ENCODE data around the gene TEC. TPM values are rescaled to one million over a fixed set of nuclear protein-coding genes. Genes with fewer than 3 reads are reported as not detected.
A peak's percentile ranks its signal among the peaks of the same experiment; 100 is the strongest.

TEC gene
- total and polyA plus RNA-seq, 2 experiments from 2014 or later: not detected

DNA sequence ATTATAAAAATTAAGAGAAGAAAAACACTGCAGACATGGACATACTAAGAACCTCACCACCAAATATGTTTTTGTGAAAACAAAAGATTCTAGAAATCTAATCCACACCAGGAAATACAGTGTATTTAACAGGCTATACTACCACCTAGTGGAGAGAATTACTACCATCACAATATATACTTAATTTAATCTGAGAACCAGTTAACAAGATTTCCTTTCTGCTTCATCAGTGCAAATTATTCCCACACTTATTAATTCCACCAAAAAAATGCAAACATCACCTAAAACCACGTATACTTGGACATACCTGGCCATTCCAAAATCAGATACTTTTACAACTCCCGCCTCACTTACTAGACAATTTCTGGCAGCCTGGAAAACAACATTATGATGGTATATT, 128.6 kb downstream of the TEC start:
- in situ Hi-C loops (cut with MboI): no loop called here
- no peak overlapping the region for H3K4me2 ChIP-seq (ENCODE audit: unreplicated experiment)
- no peak overlapping the region for H3K9ac ChIP-seq
- peaks cover 4% of the 10 kb centered on the region; the same call in 1 of the 2 replicates for H3K27me3 ChIP-seq (replicated peaks; ENCODE audit: insufficient read depth)
- no peak overlapping the region for H3K4me3 ChIP-seq
- H3F3A ChIP-seq (ENCODE audit: insufficient read depth): no peaks in the 10 kb centered on the region
- no peaks in the 10 kb centered on the region for H3K36me3 ChIP-seq (ENCODE audit: low read depth)
- DNase-seq: peak; percentile 64
- no peaks in the 10 kb centered on the region for H3K79me2 ChIP-seq (ENCODE audit: insufficient read depth)
- H3K9me3 ChIP-seq (ENCODE audit: low read depth): no peaks in the 10 kb centered on the region
- no peaks in the 10 kb centered on the region for H3K9me2 ChIP-seq (ENCODE audit: insufficient read depth)
- no peak overlapping the region for H3K27ac ChIP-seq
- TF ChIP-seq EZH2 (IDR thresholded peaks at IDR 0.05; ENCODE audit: insufficient read depth, poor library complexity, severe bottlenecking): no peak
- TF ChIP-seq EZH2phosphoT487 (IDR thresholded peaks at IDR 0.05; ENCODE audit: insufficient read depth, low read depth): no peak
- H3K4me1 ChIP-seq (ENCODE audit: insufficient read depth): no peaks in the 10 kb centered on the region
- H2AFZ ChIP-seq: no peak overlapping the region
- 48 to 50% methylated on average over 2 of the region's 2 CpGs for WGBS, 2 experiments (ENCODE audit: low coverage in 1 of 2, low lambda C conversion rate in 2 of 2, missing lambda C conversion rate in 2 of 2)
- H4K20me1 ChIP-seq (ENCODE audit: insufficient read depth): no peaks in the 10 kb centered on the region

GRCh38 chr4:48139691-48140090, 129.9 kb downstream of the TEC start:
- H2AFZ ChIP-seq: no peak overlapping the region
- peak; percentile 45 for DNase-seq
- in situ Hi-C loops (cut with MboI): no loop called here

DNA sequence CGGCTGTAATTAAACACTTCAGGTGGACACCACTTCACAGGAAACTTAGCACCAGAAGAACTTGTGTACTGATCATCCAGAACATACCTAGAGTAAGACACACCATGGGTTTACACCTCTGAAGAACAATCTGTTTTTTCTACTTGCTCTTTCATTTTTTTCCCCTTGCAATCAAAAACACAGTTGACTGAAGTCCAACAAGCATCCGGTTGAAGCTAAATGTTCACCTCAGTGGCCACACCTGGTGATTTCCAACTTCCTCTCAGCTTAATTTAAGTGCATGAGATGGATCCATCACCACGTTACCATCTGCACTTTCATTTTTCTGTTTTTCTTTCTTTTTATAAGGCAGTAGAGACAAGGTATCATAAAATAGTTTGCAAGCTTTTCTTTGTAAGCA, 130.7 kb downstream of the TEC start:
- H3K4me3 ChIP-seq: no peak overlapping the region
- H3K9me2 ChIP-seq (ENCODE audit: insufficient read depth): no peaks in the 10 kb centered on the region
- no peak overlapping the region for H3K4me2 ChIP-seq (ENCODE audit: unreplicated experiment)
- 77 to 81% methylated on average over 3 of the region's 3 CpGs for WGBS, 2 experiments (ENCODE audit: low coverage in 1 of 2, low lambda C conversion rate in 2 of 2, missing lambda C conversion rate in 2 of 2)
- H3K79me2 ChIP-seq (ENCODE audit: insufficient read depth): no peaks in the 10 kb centered on the region
- H3K9ac ChIP-seq: no peak overlapping the region
- TF ChIP-seq EZH2phosphoT487 (IDR thresholded peaks at IDR 0.05; ENCODE audit: insufficient read depth, low read depth) (no peak), EZH2 (IDR thresholded peaks at IDR 0.05; ENCODE audit: insufficient read depth, poor library complexity, severe bottlenecking) (no peak)
- in situ Hi-C loops (cut with MboI): no loop called here
- no peak overlapping the region for H3K27ac ChIP-seq
- no peaks in the 10 kb centered on the region for H4K20me1 ChIP-seq (ENCODE audit: insufficient read depth)
- no peak overlapping the region for H2AFZ ChIP-seq
- DNase-seq: no peak
- no peaks in the 10 kb centered on the region for H3F3A ChIP-seq (ENCODE audit: insufficient read depth)
- H3K9me3 ChIP-seq (ENCODE audit: low read depth): no peaks in the 10 kb centered on the region
- H3K27me3 ChIP-seq (replicated peaks; ENCODE audit: insufficient read depth): 0 out of 2 replicates have a peak, but pooled peaks cover 4% of the 10 kb centered on the region
- no peaks in the 10 kb centered on the region for H3K36me3 ChIP-seq (ENCODE audit: low read depth)
- H3K4me1 ChIP-seq (ENCODE audit: insufficient read depth): no peaks in the 10 kb centered on the region

More at GRCh38 chr4:48139691-48140090, 129.9 kb downstream of the TEC start:
- Histone ChIP-seq H4K20me1 (ENCODE audit: insufficient read depth) (no peaks in the 10 kb centered on the region), H3K79me2 (ENCODE audit: insufficient read depth) (no peaks in the 10 kb centered on the region), H3K4me2 (ENCODE audit: unreplicated experiment) (no peak overlapping the region), H3K27ac (no peak overlapping the region), H3K36me3 (ENCODE audit: low read depth) (no peaks in the 10 kb centered on the region), H3K27me3 (replicated peaks; ENCODE audit: insufficient read depth) (0 out of 2 replicates have a peak, but pooled peaks cover 4% of the 10 kb centered on the region), H3F3A (ENCODE audit: insufficient read depth) (no peaks in the 10 kb centered on the region), H3K9me2 (ENCODE audit: insufficient read depth) (no peaks in the 10 kb centered on the region), H3K9ac (no peak overlapping the region), H3K9me3 (ENCODE audit: low read depth) (no peaks in the 10 kb centered on the region), H3K4me3 (no peak overlapping the region), H3K4me1 (ENCODE audit: insufficient read depth) (no peaks in the 10 kb centered on the region)
- WGBS, 2 experiments (ENCODE audit: low coverage in 1 of 2, low lambda C conversion rate in 2 of 2, missing lambda C conversion rate in 2 of 2): 45 to 51% methylated on average over 3 of the region's 3 CpGs
- no peak for TF ChIP-seq EZH2 (IDR thresholded peaks at IDR 0.05; ENCODE audit: insufficient read depth, poor library complexity, severe bottlenecking)
- TF ChIP-seq EZH2phosphoT487 (IDR thresholded peaks at IDR 0.05; ENCODE audit: insufficient read depth, low read depth): no peak

GRCh38 chr4:48138511-48138910, 131.1 kb downstream of the TEC start:
- no peak for DNase-seq
- H3K36me3 ChIP-seq (ENCODE audit: low read depth): no peaks in the 10 kb centered on the region
- 86 to 87% methylated on average over 7 of the region's 7 CpGs for WGBS, 2 experiments (ENCODE audit: low coverage in 1 of 2, low lambda C conversion rate in 2 of 2, missing lambda C conversion rate in 2 of 2)
- H3K4me2 ChIP-seq (ENCODE audit: unreplicated experiment): no peak overlapping the region
- no peak overlapping the region for H3K27ac ChIP-seq
- 0 out of 2 replicates have a peak, but pooled peaks cover under 1% of the 10 kb centered on the region for H3K27me3 ChIP-seq (replicated peaks; ENCODE audit: insufficient read depth)
- H3K4me3 ChIP-seq: no peak overlapping the region
- no peak overlapping the region for H2AFZ ChIP-seq
- H4K20me1 ChIP-seq (ENCODE audit: insufficient read depth): no peaks in the 10 kb centered on the region
- no peaks in the 10 kb centered on the region for H3K79me2 ChIP-seq (ENCODE audit: insufficient read depth)
- no peaks in the 10 kb centered on the region for H3K4me1 ChIP-seq (ENCODE audit: insufficient read depth)
- TF ChIP-seq EZH2 (IDR thresholded peaks at IDR 0.05; ENCODE audit: insufficient read depth, poor library complexity, severe bottlenecking): no peak
- no peak for TF ChIP-seq EZH2phosphoT487 (IDR thresholded peaks at IDR 0.05; ENCODE audit: insufficient read depth, low read depth)
- no peaks in the 10 kb centered on the region for H3K9me3 ChIP-seq (ENCODE audit: low read depth)
- no peak overlapping the region for H3K9ac ChIP-seq
- in situ Hi-C loops (cut with MboI): no loop called here
- H3F3A ChIP-seq (ENCODE audit: insufficient read depth): no peaks in the 10 kb centered on the region
- H3K9me2 ChIP-seq (ENCODE audit: insufficient read depth): no peaks in the 10 kb centered on the region

DNA sequence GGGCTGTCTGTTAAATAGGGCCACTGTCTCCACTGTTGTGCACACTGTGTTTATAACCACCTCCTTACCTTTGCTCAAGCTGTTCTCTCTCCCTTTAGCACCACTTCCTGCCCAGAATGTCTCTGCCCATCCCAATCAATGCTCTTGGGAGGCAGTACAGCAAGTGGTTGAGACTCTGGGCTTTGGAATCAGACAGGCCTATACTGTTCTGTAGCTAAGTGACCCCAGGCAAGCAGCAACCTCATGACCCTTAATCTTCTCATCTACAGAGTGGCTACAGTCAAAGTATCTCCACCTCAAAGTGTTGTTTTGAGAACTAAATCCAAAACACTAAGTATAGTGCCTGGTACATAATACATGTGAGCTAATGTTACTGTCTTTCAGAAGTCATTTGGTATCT, 131.8 kb downstream of the TEC start:
- Histone ChIP-seq H3K36me3 (ENCODE audit: low read depth) (no peaks in the 10 kb centered on the region), H3K27ac (no peak overlapping the region), H3K4me1 (ENCODE audit: insufficient read depth) (no peaks in the 10 kb centered on the region), H4K20me1 (ENCODE audit: insufficient read depth) (no peaks in the 10 kb centered on the region), H3K79me2 (ENCODE audit: insufficient read depth) (no peaks in the 10 kb centered on the region), H3K9me2 (ENCODE audit: insufficient read depth) (no peaks in the 10 kb centered on the region), H3K4me3 (no peak overlapping the region), H3K4me2 (ENCODE audit: unreplicated experiment) (no peak overlapping the region), H3K9me3 (ENCODE audit: low read depth) (no peaks in the 10 kb centered on the region), H3K9ac (no peak overlapping the region), H3F3A (ENCODE audit: insufficient read depth) (no peaks in the 10 kb centered on the region), H2AFZ (no peak overlapping the region), H3K27me3 (replicated peaks; ENCODE audit: insufficient read depth) (no peaks in the 10 kb centered on the region)
- TF ChIP-seq EZH2 (IDR thresholded peaks at IDR 0.05; ENCODE audit: insufficient read depth, poor library complexity, severe bottlenecking) (no peak), EZH2phosphoT487 (IDR thresholded peaks at IDR 0.05; ENCODE audit: insufficient read depth, low read depth) (no peak)
- no peak for DNase-seq
- in situ Hi-C loops (cut with MboI): no loop called here
